Activated CD4-positive, alpha-beta T cell treated with anti-CD3 and anti-CD28 coated beads, Interleukin-2, amount 50 U/mL, for 4 hours (primary cell): ENCODE data around the gene OR52I2.
A peak's percentile ranks its signal among the peaks of the same experiment; 100 is the strongest.

Experiments
- DNase-seq, 2 experiments: peaks; one replicate each; pipeline ENCODE4 v3.0.0-alpha.2; 2020

OR52I2 gene

GRCh38 chr11:4610258-4610935 is 28.9 kb downstream of the OR52I2 start:
- no peak for DNase-seq

- no peak for DNase-seq
Measured at GRCh38 chr11:4611986-4612385, 30.4 kb downstream of the OR52I2 start.

GRCh38 chr11:4615856-4616444 is 34.4 kb downstream of the OR52I2 start:
- no peak for DNase-seq

GRCh38 chr11:4619514-4619913 is 38.0 kb downstream of the OR52I2 start:
- DNase-seq = no peak

- DNase-seq = peak; percentile 14 to 21
Measured at GRCh38 chr11:4626207-4627099, 44.9 kb downstream of the OR52I2 start.

- no peak for DNase-seq
Measured at GRCh38 chr11:4636136-4636535, 54.6 kb downstream of the OR52I2 start.

DNA sequence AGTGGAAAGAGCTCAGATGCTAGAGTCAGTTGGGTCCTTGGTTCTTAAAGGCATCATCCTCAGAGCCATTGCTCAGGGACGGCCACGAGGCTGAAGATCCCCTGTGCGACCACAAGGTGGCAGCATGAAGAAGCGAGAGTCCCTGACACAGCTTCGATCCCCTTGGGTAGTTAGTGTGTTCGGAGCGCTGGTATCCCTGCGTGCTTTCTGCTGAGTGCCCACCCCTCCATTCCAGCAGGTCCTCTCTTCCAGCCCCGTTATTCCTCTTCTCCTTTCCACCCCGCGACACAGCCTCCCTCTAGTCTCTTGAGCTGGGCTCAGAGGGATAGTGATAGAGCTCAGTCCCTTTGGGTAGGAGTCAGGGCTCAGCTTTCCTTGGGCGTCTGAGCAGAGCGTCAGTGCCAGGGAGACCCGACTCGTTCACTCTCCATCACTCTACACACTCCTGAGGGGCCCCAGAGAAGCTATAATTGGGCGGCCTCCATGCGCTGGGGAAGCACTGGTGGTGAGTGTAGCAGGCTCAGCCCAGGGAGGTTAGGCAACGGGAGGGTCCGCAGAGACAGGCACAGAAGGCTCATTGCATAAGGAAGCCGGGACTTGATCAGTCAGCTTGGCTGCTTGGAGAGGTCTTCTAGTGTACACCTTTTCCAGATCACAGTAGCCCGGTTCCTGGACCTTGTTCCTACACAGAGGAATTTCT is 55.6 kb downstream of the OR52I2 start, which contains the start of gene OR51D1:
OR51D1 (plus strand) TSS at position 516 of the 700 bp plus-strand sequence. CDS start 2,314 bp downstream, outside the sequence.
- DNase-seq = peak; percentile 55 to 57

- DNase-seq = no peak
Measured at GRCh38 chr11:4637662-4638047, 56.1 kb downstream of the OR52I2 start.

GRCh38 chr11:4639931-4640330 is 58.4 kb downstream of the OR52I2 start:
- DNase-seq = no peak

DNA sequence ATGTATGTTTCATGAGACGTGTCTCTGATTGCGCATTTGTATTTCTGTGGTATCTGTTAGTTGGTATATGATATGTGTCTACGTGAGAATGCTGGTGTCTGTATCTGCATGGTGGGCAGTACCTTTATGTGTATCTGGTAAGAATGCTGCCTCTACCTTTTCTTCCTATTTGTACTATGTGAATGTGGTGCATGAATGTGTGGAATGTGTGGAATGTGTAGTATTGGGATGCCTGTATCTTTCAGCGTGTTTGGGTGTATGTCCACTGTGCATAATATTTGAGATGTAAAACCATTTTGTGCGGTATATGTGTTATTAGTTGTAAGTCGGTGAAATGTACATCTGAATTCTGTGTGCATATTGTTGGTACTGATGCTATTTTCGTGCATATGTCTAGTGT is 60.0 kb downstream of the OR52I2 start:
- no peak for DNase-seq

DNA sequence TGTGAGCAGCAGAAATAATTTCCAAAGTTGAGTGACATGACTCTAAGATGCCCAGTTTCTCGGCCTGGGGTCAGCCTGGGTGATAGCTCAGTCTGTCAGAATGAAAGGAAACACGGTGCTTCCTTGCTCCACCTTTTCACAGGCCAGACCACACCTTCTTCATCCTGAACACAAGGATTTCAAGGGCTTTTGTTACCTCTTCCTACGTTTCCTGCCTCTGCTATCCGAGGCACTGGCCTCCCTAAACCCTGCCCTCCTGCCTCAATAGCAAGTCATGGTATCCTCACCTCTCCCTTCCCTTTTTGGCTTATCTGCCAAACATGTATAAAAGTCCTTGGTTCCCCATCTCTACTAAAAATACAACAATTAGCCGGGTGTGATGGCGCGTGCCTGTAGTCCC is 60.5 kb downstream of the OR52I2 start:
- DNase-seq = no peak
